IMR-90 (cell line): ENCODE measurements around the gene RSAD1. TPM values are rescaled to one million over a fixed set of nuclear protein-coding genes. Genes with fewer than 3 reads are reported as not detected.

Experiments used
- ATAC-seq: fragments of 200-7000 bp; cut with Tn5 transposase; 2 replicates; pipeline ENCODE4 v1.9.1; 2020; ENCODE audit warnings: low read depth, mild to moderate bottlenecking, moderate library complexity
- BruUV-seq: library from RNA; stranded (reverse); fragments of 400-500 nt; replicated peaks from 2 replicates; lab custom pipeline; 2021; lab: Mats Ljungman, UMichigan
- CTCF ChIA-PET: fragments of 300-600 bp; formaldehyde crosslinking; extraction: SDS; loops from one replicate; lab custom pipeline; 2021; ENCODE audit warnings: antibody characterized with exemption; lab: Yijun Ruan, JAX
- POLR2A ChIA-PET: fragments of 300-600 bp; sonication (Branson Sonifier 250); formaldehyde crosslinking; loops from one replicate; lab custom pipeline; 2022; ENCODE audit warnings: antibody characterized with exemption; ENCODE audit not compliant: unreplicated experiment; lab: Charles Lee
- DNase-seq: peaks from one replicate; pipeline ENCODE4 v3.0.0; 2013
- H2AFZ ChIP-seq: replicated peaks from 2 replicates; pipeline ENCODE3; 2013; ENCODE audit warnings: low read length, mild to moderate bottlenecking; ENCODE audit not compliant: poor library complexity
- H2AK5ac ChIP-seq: 2 replicates; pipeline ENCODE4 v1.6.1; 2013; ENCODE audit warnings: low read depth, low read length, inconsistent platforms
- H2AK9ac ChIP-seq: replicated peaks from 2 replicates; pipeline ENCODE3; 2013; ENCODE audit warnings: mild to moderate bottlenecking, low read depth, low read length, moderate library complexity; ENCODE audit not compliant: poor library complexity
- H2BK120ac ChIP-seq: 2 replicates; pipeline ENCODE4 v1.6.1; 2013; ENCODE audit warnings: low read depth, low read length, inconsistent platforms
- H2BK15ac ChIP-seq: 3 replicates; pipeline ENCODE4 v1.6.1; 2013; ENCODE audit warnings: low read depth, low read length, inconsistent platforms
- H2BK20ac ChIP-seq: 2 replicates; pipeline ENCODE4 v1.6.1; 2013; ENCODE audit warnings: low read depth, mild to moderate bottlenecking, inconsistent platforms, low read length, moderate library complexity
- H2BK5ac ChIP-seq: 2 replicates; pipeline ENCODE4 v1.6.1; 2013; ENCODE audit warnings: mild to moderate bottlenecking, low read depth, low read length, inconsistent platforms; ENCODE audit not compliant: poor library complexity, severe bottlenecking
- H3K14ac ChIP-seq: replicated peaks from 2 replicates; pipeline ENCODE4 v1.6.1; 2013; ENCODE audit warnings: low read depth, low read length, inconsistent platforms
- H3K18ac ChIP-seq: 2 replicates; pipeline ENCODE4 v1.6.1; 2013; ENCODE audit warnings: low read depth, low read length, control low read depth
- H3K23ac ChIP-seq: 2 replicates; pipeline ENCODE4 v1.6.1; 2013; ENCODE audit warnings: low read depth, low read length, inconsistent platforms
- H3K27ac ChIP-seq: 2 replicates; pipeline ENCODE4 v1.5.1; 2013; ENCODE audit warnings: mild to moderate bottlenecking, control low read depth, low read length; ENCODE audit not compliant: insufficient read depth
- H3K27me3 ChIP-seq: 2 replicates; pipeline ENCODE4 v1.6.1; 2013; ENCODE audit warnings: low read length; ENCODE audit not compliant: control insufficient read depth, insufficient read depth
- H3K36me3 ChIP-seq: 2 replicates; pipeline ENCODE4 v1.6.1; 2013; ENCODE audit warnings: low read length, mixed read lengths; ENCODE audit not compliant: control insufficient read depth, insufficient read depth
- H3K4ac ChIP-seq: 2 replicates; pipeline ENCODE4 v1.6.1; 2013; ENCODE audit warnings: low read depth, low read length, inconsistent platforms
- H3K4me1 ChIP-seq: 2 replicates; pipeline ENCODE4 v1.6.1; 2013; ENCODE audit warnings: low read length, mixed read lengths; ENCODE audit not compliant: control insufficient read depth, insufficient read depth
- H3K4me2 ChIP-seq: 2 replicates; pipeline ENCODE4 v1.6.1; 2013; ENCODE audit warnings: low read depth, mild to moderate bottlenecking, control low read depth, low read length, moderate library complexity
- H3K4me3 ChIP-seq: 2 replicates; pipeline ENCODE4 v1.5.1; 2013; ENCODE audit warnings: low read depth, mild to moderate bottlenecking, control low read depth, low read length, moderate library complexity; ENCODE audit not compliant: insufficient read depth
- H3K56ac ChIP-seq: 2 replicates; pipeline ENCODE4 v1.6.1; 2013; ENCODE audit warnings: low read length, inconsistent platforms; ENCODE audit not compliant: insufficient read depth; ENCODE audit errors: extremely low read depth
- H3K79me1 ChIP-seq, 2 experiments: 2 replicates each; pipeline ENCODE4 v1.6.1; 2013; ENCODE audit warnings: low read length in 2 of 2, inconsistent platforms in 1 of 2, low read depth in 1 of 2
- H3K9ac ChIP-seq: 2 replicates; pipeline ENCODE4 v1.6.1; 2013; ENCODE audit warnings: low read depth, low read length, control low read depth
- H3K9me1 ChIP-seq: 2 replicates; pipeline ENCODE4 v1.6.1; 2013; ENCODE audit warnings: low read length, inconsistent platforms; ENCODE audit not compliant: insufficient read depth
- H3K9me3 ChIP-seq: 2 replicates; pipeline ENCODE4 v1.6.1; 2013; ENCODE audit warnings: low read length; ENCODE audit not compliant: control insufficient read depth, insufficient read depth
- H4K20me1 ChIP-seq: 2 replicates; pipeline ENCODE4 v1.6.1; 2013; ENCODE audit warnings: low read length, inconsistent platforms; ENCODE audit not compliant: insufficient read depth
- H4K5ac ChIP-seq: 2 replicates; pipeline ENCODE4 v1.6.1; 2013; ENCODE audit warnings: mild to moderate bottlenecking, low read depth, low read length, control low read depth
- H4K8ac ChIP-seq, 2 experiments: 2 replicates each; pipeline ENCODE4 v1.6.1; 2013; ENCODE audit warnings: low read depth in 2 of 2, low read length in 2 of 2, control low read depth in 1 of 2, inconsistent platforms in 1 of 2
- H4K91ac ChIP-seq: 2 replicates; pipeline ENCODE4 v1.6.1; 2013; ENCODE audit warnings: low read depth, low read length, inconsistent platforms; ENCODE audit not compliant: insufficient read depth
- CHD1 ChIP-seq: IDR thresholded peaks from 2 replicates; pipeline ENCODE4 v1.6.1; 2012; ENCODE audit warnings: low read depth, low read length, improper control_type of control experiment
- CTCF ChIP-seq: conservative IDR thresholded peaks from 2 replicates; pipeline ENCODE4 v1.5.1; 2012; ENCODE audit warnings: mild to moderate bottlenecking, low read depth, low read length, improper control_type of control experiment
- ELK1 ChIP-seq: fragments of 150-350 bp; IDR thresholded peaks from 2 replicates; pipeline ENCODE4 v1.6.1; 2016; ENCODE audit warnings: low read depth, mild to moderate bottlenecking, low read length, moderate library complexity, borderline replicate concordance
- FOS ChIP-seq: fragments of 150-350 bp; IDR thresholded peaks from 2 replicates; pipeline ENCODE4 v1.6.1; 2016; ENCODE audit warnings: low read depth, low read length
- MAFK ChIP-seq: IDR thresholded peaks from 2 replicates; pipeline ENCODE4 v1.6.1; 2012; ENCODE audit warnings: low read depth, low read length, improper control_type of control experiment
- MAZ ChIP-seq: IDR thresholded peaks from 2 replicates; pipeline ENCODE4 v1.6.1; 2012; ENCODE audit warnings: low read depth, mild to moderate bottlenecking, low read length, improper control_type of control experiment, moderate library complexity, borderline replicate concordance
- MXI1 ChIP-seq: IDR thresholded peaks from 2 replicates; pipeline ENCODE4 v1.6.1; 2012; ENCODE audit warnings: low read depth, mild to moderate bottlenecking, low read length, moderate library complexity, borderline replicate concordance
- NFE2L2 ChIP-seq: fragments of 150-350 bp; IDR thresholded peaks from 2 replicates; pipeline ENCODE4 v1.6.1; 2016; ENCODE audit warnings: low read depth, mild to moderate bottlenecking, low read length
- SMC3 ChIP-seq: fragments of 150-350 bp; IDR thresholded peaks from 2 replicates; pipeline ENCODE4 v1.6.1; 2016; ENCODE audit warnings: low read depth, mild to moderate bottlenecking, antibody characterized with exemption, low read length, moderate library complexity
- WGBS, 2 experiments: methylation state at CpG; one replicate each; pipeline versions ENCODE4 v1.1.5 to v1.1.7; 2013; ENCODE audit warnings: missing lambda C conversion rate in 2 of 2; ENCODE audit not compliant: insufficient read length in 1 of 2; ENCODE audit errors: extremely low coverage in 2 of 2; 5-methylcytosine and 5-hydroxymethylcytosine counted together
- dilution Hi-C: fragments of 300-500 bp; cut with HindIII; formaldehyde crosslinking; loops from one replicate; pipeline ENCODE4 v1.14.3; 2018; ENCODE audit warnings: low sequenced_read_pairs; ENCODE audit not compliant: unreplicated experiment
- in situ Hi-C: fragments of 300-500 bp; cut with MboI; formaldehyde crosslinking; loops from 3 replicates; pipeline ENCODE4 v1.14.3; 2019; ENCODE audit warnings: low sequenced_read_pairs, inconsistent platforms, mixed read lengths
- intact Hi-C: fragments of 100-400 bp; cut with micrococcal nuclease; formaldehyde crosslinking; loops from 2 replicates; pipeline ENCODE4 v1.10.0; 2022
- polyA plus RNA-seq, 3 experiments: library from polyadenylated mRNA; depleted of rRNA; stranded (reverse); fragments of >200 nt; gene quantifications; 2 replicates each; pipeline ENCODE4 v1.2.3, GENCODE V29; 2012; ENCODE audit warnings: low replicate concordance in 1 of 3
- total RNA-seq: library from RNA; depleted of rRNA; stranded (reverse); fragments of >200 nt; gene quantifications from 2 replicates; pipeline ENCODE4 v1.2.3, GENCODE V29; 2012

Gene RSAD1
- total and polyA plus RNA-seq, 2 of the 4 experiments (the other 2 are of a cell fraction) = 10.8 to 19.2 TPM

- no peak overlapping the region for H3K56ac ChIP-seq
- H4K8ac ChIP-seq = no peak overlapping the region
- in situ Hi-C loops = no loop called here
- 0 out of 2 replicates have a peak, but pooled peaks cover 6% of the 10 kb centered on the region for H3K9me1 ChIP-seq
- H3K9me3 ChIP-seq = no peaks in the 10 kb centered on the region
- no peak overlapping the region for H3K27ac ChIP-seq
- H3K4me2 ChIP-seq = no peak overlapping the region
- H3K79me1 ChIP-seq = no peaks in the 10 kb centered on the region
- H3K4me3 ChIP-seq = no peak overlapping the region
- no peak overlapping the region for H3K18ac ChIP-seq
- H3K36me3 ChIP-seq = peaks cover 1% of the 10 kb centered on the region; the same call in 1 of the 2 replicates
- H2BK20ac ChIP-seq = no peak overlapping the region
- intact Hi-C loops = no loop called here
- peaks cover 4% of the 10 kb centered on the region; the same call in 1 of the 2 replicates for H4K20me1 ChIP-seq
- ChIA-PET POLR2A (no interaction called here), CTCF (no interaction called here)
- H2AK9ac ChIP-seq = peak overlapping the region; percentile 9
- H2BK15ac ChIP-seq = no peak overlapping the region
- no peak overlapping the region for H4K91ac ChIP-seq
- no peak overlapping the region for H3K14ac ChIP-seq
- H2BK120ac ChIP-seq = no peak overlapping the region
- H3K9ac ChIP-seq = no peak overlapping the region
- no peak overlapping the region for H4K5ac ChIP-seq
- no peaks in the 10 kb centered on the region for H3K4me1 ChIP-seq
- peaks cover 6% of the 10 kb centered on the region for H3K27me3 ChIP-seq
- H2AFZ ChIP-seq = no peak overlapping the region
- TF ChIP-seq CTCF (no peak), MAZ (no peak), ELK1 (no peak), SMC3 (no peak), MAFK (no peak), NFE2L2 (no peak), CHD1 (no peak), FOS (no peak), MXI1 (no peak)
- no TSS peak for BruUV-seq
- 93% methylated on average over 3 of the region's 9 CpGs; no CpG with 5 or more reads in 1 of the 2 experiments for WGBS, 2 experiments
- H2AK5ac ChIP-seq = no peak overlapping the region
- H3K23ac ChIP-seq = no peak overlapping the region
- DNase-seq (no peak), ATAC-seq (no peak)
- H2BK5ac ChIP-seq = no peak overlapping the region
- dilution Hi-C loops = no loop called here
- no peak overlapping the region for H3K4ac ChIP-seq
Observed at GRCh38 chr17:50462446-50462845, 16.2 kb upstream of the RSAD1 start.
